Breast epithelium (tissue), 4 donors: ENCODE measurements around the gene PSMB2. TPM values are rescaled to one million over a fixed set of nuclear protein-coding genes. Genes with fewer than 3 reads are reported as not detected.

ENCODE experiments used
- DNase-seq, 2 donors: peaks; one replicate each; pipeline ENCODE4 v3.0.0-alpha.2; 2019; ENCODE audit warnings: low spot score in 2 of 2
- H3K27ac ChIP-seq, 2 donors: fragments of 200-600 bp; sonication (generic) in 1 of 2; one replicate each; pipeline ENCODE4 v1.5.1; 2016 to 2019; ENCODE audit warnings: mild to moderate bottlenecking in 1 of 2
- H3K27me3 ChIP-seq, 2 donors: fragments of 200-600 bp; sonication (generic) in 1 of 2; one replicate each; pipeline versions ENCODE4 v1.5.1 to v1.6.0; 2017 to 2019; ENCODE audit warnings: control low read depth in 1 of 2, mild to moderate bottlenecking in 1 of 2
- H3K36me3 ChIP-seq: fragments of 200-600 bp; one replicate; pipeline ENCODE4 v1.5.1; 2019
- H3K4me1 ChIP-seq, 2 donors: fragments of 200-600 bp; sonication (generic); one replicate each; pipeline ENCODE4 v1.5.1; 2016 to 2019; ENCODE audit warnings: control low read depth in 1 of 2
- H3K4me3 ChIP-seq, 3 donors: fragments of 200-600 bp; sonication (generic); 1 replicate in 2 of 3; 2 replicates in 1 of 3; pipeline ENCODE4 v1.5.1; 2016 to 2019; ENCODE audit warnings: mild to moderate bottlenecking in 3 of 3, moderate library complexity in 2 of 3
- H3K9me3 ChIP-seq, 2 donors: fragments of 200-600 bp; sonication (generic) in 1 of 2; one replicate each; pipeline ENCODE4 v1.5.1; 2016 to 2019; ENCODE audit warnings: control low read depth in 1 of 2
- CTCF ChIP-seq, 3 donors: fragments of 450-650 bp; IDR thresholded peaks; one replicate each; pipeline ENCODE4 v1.5.1; 2016 to 2017; ENCODE audit warnings: antibody characterized with exemption in 3 of 3, mild to moderate bottlenecking in 3 of 3, moderate library complexity in 3 of 3
- POLR2A ChIP-seq: fragments of 450-650 bp; IDR thresholded peaks from one replicate; pipeline ENCODE4 v1.6.1; 2016; ENCODE audit warnings: antibody characterized with exemption, mild to moderate bottlenecking, moderate library complexity
- POLR2AphosphoS5 ChIP-seq, 3 donors: sonication (generic); formaldehyde crosslinking; IDR thresholded peaks; one replicate each; pipeline ENCODE4 v1.6.1; 2017; ENCODE audit warnings: antibody characterized with exemption in 3 of 3
- intact Hi-C: fragments of 100-400 bp; cut with DNase I; formaldehyde crosslinking; loops from one replicate; pipeline ENCODE4 v1.15.1; 2023; ENCODE audit warnings: low total_unique reads
- total RNA-seq, 3 donors: library from RNA; depleted of rRNA; stranded (reverse); fragments of >200 nt; gene quantifications; one replicate each; pipeline ENCODE4 v1.1.0, GENCODE V29; 2016

PSMB2 gene
- total RNA-seq, 3 donors from 2014 or later, result 26.7 to 31.8 (median 31.5) TPM

- intact Hi-C loops, result no loop called here
- no peak overlapping the region for H3K27ac ChIP-seq
- H3K4me1 ChIP-seq, result no peaks in the 10 kb centered on the region
- no peak overlapping the region for H3K4me3 ChIP-seq
- no peaks in the 10 kb centered on the region for H3K27me3 ChIP-seq
- no peak for DNase-seq
- H3K36me3 ChIP-seq, result no peaks in the 10 kb centered on the region
- H3K9me3 ChIP-seq, result no peaks in the 10 kb centered on the region
- TF ChIP-seq POLR2A (no peak), CTCF (IDR thresholded peaks at IDR 0.05) (no peak), POLR2AphosphoS5 (IDR thresholded peaks at IDR 0.05) (no peak)
Observed at GRCh38 chr1:35597870-35598269, 43.5 kb downstream of the PSMB2 start.

GRCh38 chr1:35595684-35596083 is 45.6 kb downstream of the PSMB2 start:
- no peaks in the 10 kb centered on the region for H3K4me1 ChIP-seq
- no peaks in the 10 kb centered on the region for H3K27me3 ChIP-seq
- no peak overlapping the region for H3K4me3 ChIP-seq
- DNase-seq, result no peak
- H3K9me3 ChIP-seq, result no peaks in the 10 kb centered on the region
- intact Hi-C loops, result no loop called here
- no peak overlapping the region for H3K27ac ChIP-seq
- no peak for TF ChIP-seq POLR2A
- H3K36me3 ChIP-seq, result no peaks in the 10 kb centered on the region

- H3K36me3 ChIP-seq, result no peaks in the 10 kb centered on the region
- DNase-seq, result no peak
- no peak overlapping the region for H3K4me3 ChIP-seq
- no peaks in the 10 kb centered on the region for H3K9me3 ChIP-seq
- intact Hi-C loops, result no loop called here
- H3K27me3 ChIP-seq, result no peaks in the 10 kb centered on the region
- no peak for TF ChIP-seq POLR2A
- no peak for TF ChIP-seq CTCF (IDR thresholded peaks at IDR 0.05)
- TF ChIP-seq POLR2AphosphoS5 (IDR thresholded peaks at IDR 0.05), result no peak
- H3K4me1 ChIP-seq, result no peaks in the 10 kb centered on the region
- H3K27ac ChIP-seq, result no peak overlapping the region
Observed at GRCh38 chr1:35594005-35594760, 47.1 kb downstream of the PSMB2 start.

DNA sequence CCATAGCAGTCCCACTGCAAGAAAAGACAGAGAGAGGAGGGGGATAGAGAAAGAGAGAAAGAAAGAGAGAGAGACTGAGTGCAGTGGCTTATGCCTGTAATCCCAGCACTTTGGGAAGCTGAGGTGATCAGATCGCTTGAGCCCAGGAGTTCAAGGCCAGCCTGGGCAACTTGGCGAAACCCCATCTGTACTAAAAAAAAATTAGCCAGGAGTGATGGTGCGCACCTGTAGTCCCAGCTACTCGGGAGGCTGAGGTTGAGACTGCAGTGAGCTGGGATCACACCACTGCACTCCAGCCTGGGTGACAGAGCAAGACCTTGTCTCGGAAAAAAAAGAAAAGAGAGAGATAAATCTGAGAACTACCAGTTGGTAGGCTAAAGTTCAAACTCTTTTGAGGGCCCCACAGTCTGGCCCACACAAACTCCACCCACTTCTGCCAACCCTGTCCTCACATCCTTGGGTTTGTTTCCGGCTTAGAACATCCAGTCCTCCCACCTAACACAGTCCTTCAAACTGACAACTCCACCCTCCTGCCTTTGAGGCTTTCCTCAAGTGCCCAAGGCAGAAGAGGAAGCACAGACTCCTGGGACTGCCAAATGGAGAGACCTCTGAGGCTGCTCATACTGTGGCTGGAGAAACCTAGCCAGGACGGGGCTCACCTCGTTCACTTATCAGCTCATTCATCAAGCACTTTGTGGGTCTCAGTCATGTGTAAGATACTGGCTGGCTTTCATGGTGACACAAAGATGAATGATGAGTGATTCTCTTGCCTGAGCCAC is 48.1 kb downstream of the PSMB2 start:
- no peaks in the 10 kb centered on the region for H3K27me3 ChIP-seq
- TF ChIP-seq POLR2AphosphoS5 (IDR thresholded peaks at IDR 0.05) (no peak), POLR2A (no peak), CTCF (IDR thresholded peaks at IDR 0.05) (no peak)
- DNase-seq, result no peak
- intact Hi-C loops, result no loop called here
- H3K27ac ChIP-seq, result no peak overlapping the region
- H3K4me3 ChIP-seq, result no peak overlapping the region
- H3K36me3 ChIP-seq, result no peaks in the 10 kb centered on the region
- no peaks in the 10 kb centered on the region for H3K4me1 ChIP-seq
- no peaks in the 10 kb centered on the region for H3K9me3 ChIP-seq

- Histone ChIP-seq H3K9me3 (no peaks in the 10 kb centered on the region), H3K27me3 (no peaks in the 10 kb centered on the region), H3K4me3 (no peak overlapping the region), H3K36me3 (no peaks in the 10 kb centered on the region), H3K4me1 (no peaks in the 10 kb centered on the region), H3K27ac (no peak overlapping the region)
- no peak for DNase-seq
- intact Hi-C loops, result no loop called here
- no peak for TF ChIP-seq POLR2A
- no peak for TF ChIP-seq CTCF (IDR thresholded peaks at IDR 0.05)
- TF ChIP-seq POLR2AphosphoS5 (IDR thresholded peaks at IDR 0.05), result no peak
Observed at GRCh38 chr1:35591211-35591610, 50.1 kb downstream of the PSMB2 start.
